Dermis blood vessel endothelial cell (primary cell): ENCODE data around the gene RUNX1. TPM values are rescaled to one million over a fixed set of nuclear protein-coding genes. Genes with fewer than 3 reads are reported as not detected.

Experiments used
- DNase-seq: peaks from one replicate; pipeline ENCODE4 v3.0.0; 2010
- total RNA-seq: library from RNA; depleted of rRNA; stranded (reverse); fragments of >200 nt; gene quantifications from 2 replicates; pipeline ENCODE4 v1.2.3, GENCODE V29; 2014

The RUNX1 gene
- total RNA-seq, 1 donor from 2014 or later: 1.7 TPM

DNA sequence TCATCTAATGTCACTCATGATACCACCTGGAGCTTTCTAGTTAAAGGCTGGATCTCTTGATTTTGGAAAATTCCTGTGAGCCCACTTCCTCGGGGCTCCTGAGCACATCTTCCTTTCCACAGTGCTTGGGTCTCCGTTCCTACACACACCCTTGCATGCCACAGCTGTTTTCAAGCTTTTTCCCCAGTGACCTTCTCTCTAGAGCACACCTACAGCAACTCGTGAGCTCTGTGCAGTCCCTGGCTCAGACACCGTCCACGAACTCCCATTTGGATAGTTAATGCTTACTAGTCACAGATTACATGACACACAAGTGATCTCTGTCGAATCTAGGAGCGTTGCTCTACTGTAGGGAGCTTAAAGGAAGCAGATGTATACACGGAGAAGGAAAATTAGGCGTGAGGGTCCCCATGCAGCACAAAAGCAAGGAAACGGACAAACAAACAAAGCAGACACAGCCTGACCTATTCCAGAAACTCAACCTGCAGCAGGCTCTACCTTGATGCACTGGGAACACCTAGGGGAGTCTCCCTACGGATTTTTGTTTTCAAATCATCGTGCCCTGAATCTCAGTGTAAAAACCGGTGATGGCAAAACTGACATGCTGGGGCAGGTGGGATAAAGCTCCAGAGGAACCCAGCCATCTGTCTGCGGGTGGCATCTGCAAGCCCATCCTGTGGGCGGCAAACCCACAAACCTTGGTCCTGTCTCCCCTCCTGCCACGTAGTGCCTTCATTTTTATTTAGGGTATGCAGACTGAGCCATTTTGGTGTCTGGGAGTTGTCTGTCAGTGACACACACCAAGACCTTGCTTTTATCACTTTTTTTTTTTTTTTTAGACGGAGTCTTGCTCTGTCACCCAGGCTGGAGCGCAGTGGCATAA lies 177.8 kb downstream of the RUNX1 start:
- DNase-seq: no peak

DNA sequence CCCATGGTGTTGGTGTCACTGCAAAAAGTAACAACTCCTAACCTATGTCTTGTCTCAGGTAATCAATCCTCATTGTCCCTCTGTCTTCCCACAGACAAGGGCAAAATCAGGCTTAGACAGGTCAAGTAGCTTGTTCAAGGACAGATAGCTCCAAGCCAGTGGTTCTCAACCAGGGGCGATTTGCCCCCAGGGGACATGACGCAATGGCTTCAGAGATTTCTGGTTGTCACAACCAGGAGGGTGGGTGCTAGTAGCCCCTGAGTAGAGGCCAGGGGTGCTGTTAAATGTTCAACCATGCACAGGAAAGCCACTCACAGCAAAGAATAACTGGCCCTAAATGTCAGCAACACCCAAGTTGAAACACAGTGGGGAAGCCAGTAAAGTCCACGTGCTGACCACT lies 178.9 kb downstream of the RUNX1 start:
- no peak for DNase-seq

DNA sequence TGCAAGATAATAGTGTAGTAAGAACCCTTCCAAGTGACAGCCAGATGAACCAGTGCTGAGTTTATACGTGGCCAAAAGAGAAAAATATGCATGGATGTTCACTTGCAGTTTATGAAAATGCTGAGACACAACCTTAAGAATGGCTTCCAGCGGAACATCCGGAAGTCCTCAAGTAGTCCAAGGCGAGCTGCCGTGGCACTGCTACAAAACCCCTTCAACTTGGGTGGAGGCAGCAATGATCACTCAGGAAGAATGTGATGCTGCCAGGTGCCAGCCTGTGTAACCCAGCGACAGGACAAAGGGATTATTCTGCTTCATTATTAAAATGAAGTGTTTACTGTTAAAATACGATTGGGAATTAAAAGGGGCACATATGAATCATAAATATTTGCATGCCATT lies 179.6 kb downstream of the RUNX1 start:
- DNase-seq: no peak

DNA sequence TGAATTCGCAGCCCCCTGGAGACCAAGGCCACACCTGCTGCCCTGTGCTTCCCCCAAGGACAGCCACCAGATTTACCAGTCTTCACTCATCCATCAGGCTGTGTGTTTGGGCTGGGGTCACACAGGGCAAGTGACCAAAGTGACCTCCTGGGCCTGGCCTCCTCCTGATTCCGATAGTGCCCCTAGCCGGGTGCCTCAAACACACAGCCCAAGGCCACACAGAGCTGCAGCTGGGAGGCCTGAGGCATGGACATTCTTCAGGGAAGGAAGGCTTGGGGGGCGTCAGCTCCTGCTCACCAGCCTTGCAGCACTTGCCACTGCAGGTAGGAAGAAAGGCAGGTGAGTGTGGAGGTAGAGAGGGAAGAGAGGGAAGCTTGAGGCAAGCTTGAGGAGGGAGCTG lies 181.3 kb downstream of the RUNX1 start:
- DNase-seq: no peak

DNA sequence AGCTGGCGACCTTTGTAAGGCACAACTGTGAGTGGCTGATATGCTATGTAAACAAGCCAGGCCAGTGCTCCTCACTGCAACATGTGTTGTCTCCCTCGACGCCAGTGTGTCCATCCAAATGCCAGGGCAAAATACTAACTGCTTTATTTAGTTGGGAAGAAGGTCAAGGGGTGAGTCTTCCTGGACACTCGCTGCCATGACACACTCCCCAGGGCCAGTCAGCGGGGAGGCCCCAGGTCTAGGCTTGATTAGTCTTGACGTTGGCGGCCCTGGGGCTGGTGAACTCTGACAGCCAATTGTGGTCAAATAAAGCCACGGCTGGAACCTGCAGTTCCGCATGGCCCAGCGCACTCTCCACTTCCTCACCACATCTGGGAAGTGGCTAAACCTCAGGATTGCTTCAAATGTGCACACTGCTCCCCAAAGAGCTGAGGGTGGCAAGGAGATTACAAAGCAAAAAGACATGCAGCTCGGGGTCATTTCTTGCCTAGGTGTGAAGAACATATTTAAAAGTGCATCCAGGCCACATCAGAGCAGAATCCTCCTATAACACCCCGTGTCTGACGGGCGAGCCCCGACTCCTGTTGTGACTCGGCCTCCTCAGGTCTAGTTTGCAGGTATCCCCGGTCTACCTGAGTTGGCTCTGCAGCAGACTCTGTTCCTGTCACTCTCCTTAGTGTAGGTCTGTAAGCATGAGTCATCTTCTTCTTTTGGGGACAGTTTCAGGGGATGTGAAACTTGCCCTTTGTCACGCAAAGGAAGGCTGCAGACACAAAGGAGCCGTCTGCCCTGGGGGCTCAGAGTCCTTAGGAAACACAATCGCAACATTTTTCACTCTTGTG lies 183.5 kb downstream of the RUNX1 start:
- DNase-seq: no peak

DNA sequence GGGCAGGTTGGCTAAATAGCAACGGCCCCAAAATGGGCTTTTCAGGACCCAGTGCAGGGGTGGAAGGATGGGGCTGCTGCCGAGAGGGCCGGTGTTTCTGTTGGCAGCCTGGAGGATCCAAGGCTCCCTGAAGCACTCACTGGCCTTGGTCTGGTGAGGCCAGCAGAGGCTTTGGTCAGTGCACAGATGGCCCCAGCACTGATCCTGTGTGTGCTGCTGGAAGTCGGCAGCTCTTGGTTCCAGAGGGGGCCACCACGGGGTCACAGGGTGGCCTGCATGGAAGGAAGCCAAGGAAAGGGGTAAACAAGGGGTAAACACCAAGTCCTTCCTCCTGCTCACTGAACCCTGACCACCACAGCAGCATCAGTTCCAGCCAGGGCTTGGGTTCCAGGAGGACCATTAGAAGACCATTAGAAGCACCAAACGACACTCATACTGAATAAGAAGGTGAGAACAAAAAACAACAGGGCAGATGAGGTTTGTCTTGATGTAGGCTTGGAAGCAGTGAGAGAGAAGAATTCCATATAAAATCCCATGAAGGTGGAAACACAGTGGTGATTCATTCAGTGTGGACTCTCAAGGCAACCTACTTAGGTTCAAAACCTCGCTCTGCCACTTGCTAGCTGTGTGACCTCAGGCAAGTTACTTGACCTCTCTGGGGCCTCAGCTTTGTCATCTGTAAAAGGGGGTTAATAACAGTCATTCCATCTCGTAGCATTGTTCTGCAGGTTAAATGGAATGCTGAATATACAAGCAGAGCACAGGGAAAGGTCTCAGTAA lies 184.5 kb downstream of the RUNX1 start:
- DNase-seq: no peak

DNA sequence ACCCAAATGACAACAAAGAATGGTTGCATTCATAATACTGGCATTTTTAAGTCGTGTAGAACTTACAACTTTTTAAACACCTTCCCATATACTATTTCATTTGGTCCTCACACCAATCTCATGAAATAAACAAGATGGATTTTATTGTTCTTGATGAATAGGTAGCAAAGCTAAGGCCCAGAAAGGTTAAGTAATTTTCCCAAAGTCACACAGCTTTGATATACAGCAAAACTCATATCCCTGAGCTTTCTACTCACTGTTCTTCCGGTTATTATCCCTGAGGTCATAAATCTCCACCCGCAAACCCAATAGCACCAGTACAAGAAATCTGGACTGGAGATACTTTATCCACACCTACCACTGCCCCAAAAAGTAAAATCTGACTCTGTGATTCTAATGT lies 186.2 kb downstream of the RUNX1 start:
- DNase-seq: no peak

DNA sequence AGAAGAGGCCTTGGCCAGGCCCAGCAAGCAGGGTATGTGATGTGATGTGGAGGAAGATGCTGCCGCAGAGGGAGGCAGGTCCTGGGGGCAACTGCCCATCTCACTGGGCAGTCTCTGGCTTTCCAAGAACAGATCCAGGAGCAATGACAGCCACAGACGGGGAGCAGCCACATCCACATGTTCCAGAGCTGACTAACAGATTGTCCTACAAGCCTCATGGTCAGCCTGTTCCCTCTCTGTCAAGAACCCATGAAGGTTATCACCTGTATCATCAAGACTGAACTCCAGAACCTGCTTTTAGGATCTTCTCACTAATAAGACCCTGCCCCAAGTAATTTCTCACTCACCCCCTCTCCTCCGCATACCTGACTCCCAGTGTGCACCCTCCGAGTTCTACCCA lies 187.8 kb downstream of the RUNX1 start:
- no peak for DNase-seq

DNA sequence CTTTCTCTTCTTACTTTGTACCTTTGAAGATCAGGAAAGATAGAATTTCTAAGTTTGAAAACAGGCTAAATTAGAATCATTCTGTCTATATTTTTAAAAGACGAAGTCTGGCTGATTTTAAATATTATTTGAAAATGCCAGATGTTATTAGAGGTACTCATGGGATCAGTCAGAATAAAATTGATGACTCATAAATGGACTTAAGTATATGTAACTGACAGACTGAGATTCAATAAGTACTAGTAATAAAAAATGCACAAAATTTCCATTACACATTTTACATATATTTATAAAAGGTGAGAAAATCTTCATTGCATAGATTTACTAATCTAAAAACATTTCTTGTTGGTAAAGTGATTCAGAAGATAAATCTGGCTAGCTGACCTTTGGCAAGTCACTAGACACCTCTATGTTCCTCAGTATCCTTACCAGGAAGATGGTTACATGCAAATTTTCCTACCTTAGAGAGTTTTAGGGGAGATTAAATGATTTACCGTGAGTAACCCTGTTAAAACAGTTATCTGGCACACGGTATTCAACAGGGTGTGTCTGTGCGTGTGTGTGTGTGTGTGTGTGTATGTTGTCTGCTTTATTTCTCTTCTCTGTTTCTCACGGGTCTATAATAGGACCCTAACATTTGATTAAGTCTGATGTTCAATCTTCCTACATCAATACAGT lies 189.0 kb downstream of the RUNX1 start:
- no peak for DNase-seq

DNA sequence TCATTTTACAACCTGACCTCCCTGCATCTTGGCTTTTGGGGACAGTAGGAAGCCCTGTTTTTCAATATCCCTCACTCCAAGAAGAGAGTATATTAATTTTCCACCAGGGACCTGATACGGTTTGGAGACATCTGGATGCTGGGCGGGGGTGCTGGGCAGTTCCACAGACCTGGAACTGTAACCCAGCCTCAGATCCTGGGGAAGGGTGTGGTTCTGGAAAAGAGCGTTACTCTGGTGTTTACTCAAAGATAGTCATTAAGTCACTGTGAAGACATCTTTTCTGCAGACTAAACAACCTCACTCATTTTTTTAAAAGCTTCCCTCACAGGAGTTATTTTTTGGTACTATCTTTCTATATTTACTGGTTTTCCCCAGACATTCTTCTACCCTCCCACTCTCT lies 190.5 kb downstream of the RUNX1 start:
- DNase-seq: no peak

DNA sequence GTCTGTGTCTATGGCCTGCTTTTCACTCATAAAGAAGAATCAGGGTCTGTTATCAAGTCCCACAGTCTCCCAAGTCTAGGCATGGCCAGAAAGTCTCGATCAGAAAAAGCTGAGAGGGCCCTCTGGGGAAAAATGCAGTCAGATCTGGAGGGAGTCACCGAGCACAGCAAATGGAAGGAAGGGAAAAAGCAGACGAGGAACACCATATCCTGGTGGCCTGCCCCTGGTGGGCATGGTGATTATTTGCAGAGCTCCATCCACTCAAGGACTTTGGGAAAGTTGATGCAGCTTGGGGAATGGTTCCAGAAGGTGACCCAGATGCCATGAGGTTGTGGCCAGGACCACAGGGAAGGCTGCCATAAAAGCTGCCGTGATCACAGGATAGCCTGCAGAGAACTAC lies 191.2 kb downstream of the RUNX1 start:
- no peak for DNase-seq

DNA sequence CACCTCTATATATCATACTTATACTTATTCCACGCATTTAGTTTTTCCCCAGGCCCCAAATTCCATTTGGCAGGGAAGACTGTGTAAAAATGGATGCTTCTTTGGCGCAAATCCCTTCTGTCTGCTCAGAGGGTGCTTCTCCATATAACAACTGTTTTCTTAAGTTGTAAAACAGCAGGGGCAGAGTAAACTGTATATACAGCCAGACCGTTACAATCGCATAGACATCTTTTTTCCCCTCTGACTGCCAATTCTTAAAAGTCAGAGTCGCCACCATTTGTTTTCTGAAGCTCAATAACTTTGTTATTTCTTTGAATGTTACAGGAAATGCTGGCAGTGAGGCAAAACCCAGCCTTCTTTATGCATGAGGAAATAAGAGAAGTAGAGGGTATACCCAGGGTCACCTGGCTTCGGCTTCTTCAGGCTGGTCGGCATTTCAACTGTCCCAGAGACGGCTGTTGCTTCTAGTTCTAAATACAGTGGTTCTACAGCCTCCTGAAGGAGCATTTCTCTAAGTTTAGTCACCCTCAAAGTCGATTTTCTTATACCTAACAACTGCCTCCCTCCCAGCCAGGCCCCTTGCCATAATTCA lies 191.9 kb downstream of the RUNX1 start:
- DNase-seq: no peak

DNA sequence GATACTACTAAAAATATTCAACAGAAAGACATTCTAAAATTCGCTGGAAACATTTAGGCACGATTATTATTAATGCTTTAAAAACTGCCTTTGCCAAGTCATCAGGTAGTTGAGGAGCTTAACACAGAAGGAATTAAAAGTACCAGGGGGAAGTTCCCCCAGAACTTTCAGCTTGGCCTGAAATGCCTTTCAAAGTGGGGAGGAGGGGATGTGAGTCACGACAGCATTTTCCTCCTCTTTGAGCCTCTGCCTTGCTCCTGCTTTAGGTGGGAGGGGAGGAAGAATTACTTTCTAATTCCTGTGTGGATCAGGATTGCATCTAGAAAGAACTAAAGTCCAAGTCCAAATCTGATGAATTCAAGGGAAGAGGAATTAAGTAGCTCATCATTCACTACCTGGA lies 196.7 kb downstream of the RUNX1 start:
- peak; percentile 62 for DNase-seq

DNA sequence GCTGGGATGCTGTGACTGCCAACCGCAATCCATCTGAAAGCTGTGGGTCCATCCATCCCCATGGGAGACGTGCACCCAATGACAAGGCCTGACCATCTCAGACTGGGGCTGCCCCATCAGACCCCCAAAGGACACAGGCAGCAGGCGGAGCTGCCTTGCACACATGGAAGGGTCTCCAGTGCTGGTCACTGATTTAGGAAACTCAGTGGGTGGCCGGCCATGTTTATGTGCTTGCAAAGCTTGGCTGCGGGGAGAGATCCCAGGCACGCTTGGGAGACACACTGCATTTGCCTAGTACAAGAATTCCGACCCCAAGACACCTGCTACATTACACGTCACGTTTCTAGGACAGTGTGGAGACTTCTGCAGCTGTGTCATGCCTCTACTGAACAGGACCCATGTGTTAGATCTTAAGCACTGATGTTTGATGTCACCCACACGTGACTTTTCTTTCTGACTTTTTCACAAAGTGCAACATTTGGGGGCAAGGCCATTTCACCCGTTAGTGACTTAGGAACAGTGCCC lies 198.9 kb downstream of the RUNX1 start:
- no peak for DNase-seq

DNA sequence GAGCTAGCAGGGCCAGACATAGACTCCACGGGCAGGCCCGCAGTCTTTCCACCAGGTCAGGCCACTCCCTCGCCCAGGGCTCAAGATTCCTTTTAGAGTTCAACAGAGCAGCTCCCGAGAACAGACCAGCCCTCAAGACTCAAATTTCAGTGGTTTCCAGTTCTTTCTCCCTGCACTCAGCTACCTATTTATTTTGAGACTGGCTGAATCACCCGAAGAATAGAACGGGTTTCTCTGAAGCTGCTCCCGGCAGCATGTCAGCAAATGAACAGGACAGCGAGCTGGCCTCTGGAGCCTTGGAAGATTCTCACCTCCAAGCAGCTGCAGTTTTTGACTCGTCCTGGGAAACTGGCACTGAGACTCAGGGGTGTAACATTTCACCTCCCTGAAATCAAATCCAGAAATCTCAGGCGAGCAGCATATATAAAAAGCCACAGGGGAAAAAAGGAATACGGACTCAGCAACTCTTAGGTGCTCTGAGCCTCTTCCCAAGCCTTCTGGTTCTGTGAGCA lies 202.4 kb downstream of the RUNX1 start:
- peak; percentile 31 for DNase-seq

DNA sequence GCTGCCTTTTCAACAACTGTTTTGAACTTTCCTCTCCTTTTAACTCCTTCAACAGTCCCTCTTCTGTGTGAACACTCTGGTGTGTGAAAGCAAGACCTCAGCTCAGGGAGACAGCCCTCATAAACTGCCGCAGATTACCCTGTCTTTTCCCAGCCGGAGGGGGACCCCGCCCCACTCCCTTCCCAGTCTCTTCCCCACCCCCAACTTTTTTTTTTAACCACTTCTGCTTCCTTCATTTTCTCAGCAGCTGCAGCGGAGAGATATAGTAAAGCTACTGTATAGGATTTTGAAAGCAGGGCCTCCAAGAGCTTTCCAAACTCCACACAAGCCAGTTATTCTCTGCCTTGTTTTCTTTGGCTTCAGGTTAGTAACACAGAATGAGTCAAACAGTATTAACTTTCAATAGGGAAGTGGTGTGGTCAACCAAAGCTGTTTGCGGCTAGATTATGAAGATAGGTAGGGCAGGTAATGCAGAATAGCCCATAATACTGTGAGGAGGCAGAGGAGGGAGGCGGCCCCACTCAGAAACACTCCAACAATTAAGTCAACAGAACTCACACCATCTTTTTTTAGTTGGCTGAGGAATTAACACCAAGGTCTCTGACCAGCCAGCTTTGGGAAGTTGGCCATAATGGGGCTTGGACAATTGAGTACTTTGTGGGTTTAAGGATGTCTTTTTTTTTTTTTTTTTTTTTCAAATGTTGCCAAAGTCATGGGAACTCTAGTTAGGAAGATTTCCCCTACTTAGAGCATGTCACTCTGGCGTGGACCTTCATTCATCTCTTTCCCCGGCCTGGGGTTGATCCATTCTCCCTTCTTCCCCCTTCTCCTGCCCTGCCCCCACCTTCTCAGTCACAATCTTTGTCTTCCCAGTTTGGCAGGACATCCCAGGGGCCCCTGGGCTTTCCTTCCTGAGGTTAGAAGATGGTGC lies 203.3 kb downstream of the RUNX1 start:
- DNase-seq: peak; percentile 72

DNA sequence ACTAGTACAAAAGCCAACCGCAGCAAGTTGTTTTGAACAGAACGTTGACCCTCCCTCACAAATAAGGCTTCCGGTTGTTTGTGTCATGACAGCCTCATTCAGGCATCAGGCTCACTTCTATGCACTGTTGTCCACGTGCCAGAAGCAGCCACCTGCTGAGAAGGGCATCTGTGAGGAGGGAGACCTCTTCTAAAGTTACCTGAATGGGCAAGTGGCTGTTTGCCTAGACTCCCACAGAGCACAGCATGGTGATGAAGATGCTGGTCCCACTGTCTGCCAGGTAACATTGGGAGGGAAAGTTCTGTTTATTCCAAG lies 204.2 kb downstream of the RUNX1 start:
- DNase-seq: no peak

DNA sequence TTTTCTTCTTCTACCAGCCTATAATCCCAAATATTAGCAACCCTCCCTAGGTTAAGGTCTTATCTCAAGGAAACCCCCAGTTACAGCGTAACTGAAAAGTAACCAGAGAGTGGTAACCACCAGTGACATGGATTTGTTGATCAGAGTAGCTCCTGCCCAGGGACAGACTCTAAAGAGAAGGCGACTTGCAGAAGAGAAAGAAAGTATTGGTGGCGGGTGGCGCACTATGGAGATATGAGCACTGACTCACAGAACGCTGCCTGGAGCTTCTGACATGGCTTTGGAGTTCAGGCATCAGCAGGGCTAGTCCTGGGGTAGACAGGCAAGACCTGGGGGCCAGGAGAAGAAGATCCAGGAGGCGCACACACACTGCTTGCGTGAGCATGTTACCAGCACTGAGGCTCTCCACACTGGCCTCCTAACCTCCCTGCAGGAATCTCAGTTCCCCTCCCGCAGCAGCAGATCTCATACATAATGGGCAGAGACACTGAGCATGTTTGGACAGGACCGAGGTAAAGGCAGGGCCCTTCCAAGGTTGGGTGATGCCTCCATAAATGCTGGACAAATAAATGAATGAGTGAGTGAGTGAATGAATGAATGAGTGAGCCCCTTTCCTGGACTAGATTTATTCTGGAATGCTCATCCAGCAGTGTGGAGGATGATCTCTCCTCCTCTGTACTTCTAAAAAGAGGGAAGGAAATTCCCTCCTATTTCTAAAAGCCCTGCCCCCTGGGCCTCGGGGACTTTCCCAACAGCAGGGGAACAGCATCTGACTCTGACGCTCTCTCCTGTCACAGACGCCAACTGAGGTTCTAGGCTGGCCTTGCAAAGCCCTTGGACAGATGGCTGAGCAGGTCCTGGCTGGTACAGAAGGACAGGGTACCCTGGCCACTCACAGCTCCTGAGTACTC lies 204.8 kb downstream of the RUNX1 start:
- DNase-seq: peak; percentile 23

DNA sequence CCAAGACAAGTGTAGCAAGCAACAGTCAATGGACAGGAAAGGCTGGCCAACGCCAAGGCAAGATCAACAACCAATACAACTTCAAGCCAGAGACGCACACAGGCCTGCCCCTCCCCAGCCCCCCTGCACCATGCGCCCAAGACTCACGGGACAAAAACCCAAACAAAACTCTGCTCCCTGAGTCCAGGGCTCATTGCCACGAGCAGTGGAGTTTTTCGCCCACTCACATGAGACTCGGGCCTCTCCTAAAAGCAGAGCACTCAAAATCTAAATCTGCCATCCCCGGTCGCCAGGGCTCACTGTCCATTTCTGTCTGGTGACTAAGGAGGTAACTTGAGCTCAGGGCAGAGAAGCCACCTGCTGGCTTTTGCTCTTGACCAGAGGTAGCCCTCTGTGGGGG lies 205.5 kb downstream of the RUNX1 start:
- DNase-seq: no peak

DNA sequence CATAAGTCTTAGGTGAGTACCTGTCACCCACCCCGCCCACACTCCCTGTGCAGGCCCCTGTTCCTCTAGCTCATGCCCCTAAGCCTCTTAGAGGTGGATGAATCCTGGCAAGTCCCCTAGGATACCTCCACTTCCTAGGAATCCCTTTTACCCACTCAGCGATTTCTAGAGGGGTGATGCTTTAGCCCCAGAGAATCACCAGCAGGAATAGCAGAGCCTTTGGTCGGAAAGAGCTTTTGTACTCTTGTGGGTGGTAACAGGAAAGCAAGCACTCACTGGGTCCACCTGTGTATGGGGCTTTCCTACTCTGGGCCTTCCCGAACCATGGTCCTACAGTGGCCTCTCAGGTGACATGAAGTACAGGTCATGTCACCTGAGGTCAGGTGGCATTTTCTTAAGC lies 207.9 kb downstream of the RUNX1 start:
- DNase-seq: no peak
